Effector CD4-positive, alpha-beta T cell (primary cell): Measurements from ENCODE around the gene C6orf89.
"Not testable (repeated sequence)": the region's sequence is repeated elsewhere in the genome, so short reads cannot be mapped to it uniquely, and the experiment has no call there.

Experiments used
- DNase-seq: peaks from one replicate; pipeline ENCODE4 v3.0.0-alpha.2; 2020

Gene C6orf89

GRCh38 chr6:36888654-36889481 lies 3.1 kb downstream of the C6orf89 start:
- DNase-seq = no peak

- no peak for DNase-seq
Measured at GRCh38 chr6:36890112-36890663, 4.4 kb downstream of the C6orf89 start.

- not testable (repeated sequence) for DNase-seq
Measured at GRCh38 chr6:36891153-36891552, 5.4 kb downstream of the C6orf89 start.

GRCh38 chr6:36893976-36894932 lies 8.5 kb downstream of the C6orf89 start:
- DNase-seq = no peak

GRCh38 chr6:36897609-36898008 lies 11.9 kb downstream of the C6orf89 start:
- DNase-seq = no peak

GRCh38 chr6:36904114-36904513 lies 18.4 kb downstream of the C6orf89 start:
- DNase-seq = no peak

GRCh38 chr6:36904851-36905393 lies 19.2 kb downstream of the C6orf89 start:
- DNase-seq = no peak

GRCh38 chr6:36906539-36907325 lies 21.0 kb downstream of the C6orf89 start:
- no peak for DNase-seq

GRCh38 chr6:36907781-36908180 lies 22.0 kb downstream of the C6orf89 start:
- DNase-seq = no peak

GRCh38 chr6:36908747-36909146 lies 23.0 kb downstream of the C6orf89 start:
- DNase-seq = no peak

GRCh38 chr6:36912030-36912454 lies 26.3 kb downstream of the C6orf89 start:
- DNase-seq = no peak

GRCh38 chr6:36912586-36912985 lies 26.8 kb downstream of the C6orf89 start:
- DNase-seq = peak; percentile 51

- no peak for DNase-seq
Measured at GRCh38 chr6:36913082-36913481, 27.3 kb downstream of the C6orf89 start.

- DNase-seq = peak; percentile 9
Measured at GRCh38 chr6:36914227-36914794, 28.6 kb downstream of the C6orf89 start.

- DNase-seq = no peak
Measured at GRCh38 chr6:36915599-36915998, 29.8 kb downstream of the C6orf89 start.

- DNase-seq = no peak
Measured at GRCh38 chr6:36916126-36916525, 30.4 kb downstream of the C6orf89 start.

GRCh38 chr6:36917541-36918193 lies 31.9 kb downstream of the C6orf89 start:
- DNase-seq = no peak

- no peak for DNase-seq
Measured at GRCh38 chr6:36920049-36920448, 34.3 kb downstream of the C6orf89 start.

- DNase-seq = no peak
Measured at GRCh38 chr6:36920546-36920945, 34.8 kb downstream of the C6orf89 start.

GRCh38 chr6:36924131-36924530 lies 38.4 kb downstream of the C6orf89 start:
- no peak for DNase-seq

GRCh38 chr6:36924778-36925374 lies 39.1 kb downstream of the C6orf89 start:
- no peak for DNase-seq
